Right atrium auricular region (tissue), 2 donors: Measurements from ENCODE around the gene C13orf42. TPM values are rescaled to one million over a fixed set of nuclear protein-coding genes. Genes with fewer than 3 reads are reported as not detected.

ENCODE experiments used
- DNase-seq: peaks from one replicate; pipeline ENCODE4 v3.0.0-alpha.2; 2019; ENCODE audit warnings: low spot score
- H3K27ac ChIP-seq, 2 donors: fragments of 200-600 bp; sonication (generic); 1 replicate in 1 of 2; 2 replicates in 1 of 2; pipeline ENCODE4 v1.5.1; 2016 to 2019
- H3K27me3 ChIP-seq, 2 donors: fragments of 200-600 bp; sonication (generic); one replicate each; pipeline versions ENCODE4 v1.5.1 to v1.6.0; 2017 to 2019
- H3K36me3 ChIP-seq: fragments of 200-600 bp; sonication (generic); one replicate; pipeline ENCODE4 v1.5.1; 2016
- H3K4me1 ChIP-seq, 2 donors: fragments of 200-600 bp; sonication (generic); one replicate each; pipeline versions ENCODE4 v1.5.1 to v1.6.0; 2017 to 2019
- H3K4me3 ChIP-seq, 2 donors: fragments of 200-600 bp; sonication (generic); 1 replicate in 1 of 2; 2 replicates in 1 of 2; pipeline ENCODE4 v1.5.1; 2017 to 2019; ENCODE audit warnings: mild to moderate bottlenecking in 1 of 2, moderate library complexity in 1 of 2
- H3K9me3 ChIP-seq, 2 donors: fragments of 200-600 bp; sonication (generic); one replicate each; pipeline ENCODE4 v1.5.1; 2019
- total RNA-seq, 2 donors: library from RNA; depleted of rRNA; stranded (reverse); fragments of >200 nt; gene quantifications; one replicate each; pipeline ENCODE4 v1.1.0, GENCODE V29; 2016
- TF ChIP-seq, protein P1 (sequence below), 2 donors: fragments of 200-600 bp; sonication (generic); IDR thresholded peaks; one replicate each; pipeline ENCODE4 v1.5.1; 2019; ENCODE audit warnings: antibody characterized with exemption in 2 of 2

Gene C13orf42
- total RNA-seq, 2 donors from 2014 or later: not detected

GRCh38 chr13:51155161-51155560 is 44.1 kb upstream of the C13orf42 start:
- TF ChIP-seq, protein P1, sequence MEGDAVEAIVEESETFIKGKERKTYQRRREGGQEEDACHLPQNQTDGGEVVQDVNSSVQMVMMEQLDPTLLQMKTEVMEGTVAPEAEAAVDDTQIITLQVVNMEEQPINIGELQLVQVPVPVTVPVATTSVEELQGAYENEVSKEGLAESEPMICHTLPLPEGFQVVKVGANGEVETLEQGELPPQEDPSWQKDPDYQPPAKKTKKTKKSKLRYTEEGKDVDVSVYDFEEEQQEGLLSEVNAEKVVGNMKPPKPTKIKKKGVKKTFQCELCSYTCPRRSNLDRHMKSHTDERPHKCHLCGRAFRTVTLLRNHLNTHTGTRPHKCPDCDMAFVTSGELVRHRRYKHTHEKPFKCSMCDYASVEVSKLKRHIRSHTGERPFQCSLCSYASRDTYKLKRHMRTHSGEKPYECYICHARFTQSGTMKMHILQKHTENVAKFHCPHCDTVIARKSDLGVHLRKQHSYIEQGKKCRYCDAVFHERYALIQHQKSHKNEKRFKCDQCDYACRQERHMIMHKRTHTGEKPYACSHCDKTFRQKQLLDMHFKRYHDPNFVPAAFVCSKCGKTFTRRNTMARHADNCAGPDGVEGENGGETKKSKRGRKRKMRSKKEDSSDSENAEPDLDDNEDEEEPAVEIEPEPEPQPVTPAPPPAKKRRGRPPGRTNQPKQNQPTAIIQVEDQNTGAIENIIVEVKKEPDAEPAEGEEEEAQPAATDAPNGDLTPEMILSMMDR (IDR thresholded peaks at IDR 0.05): no peak
- H3K4me3 ChIP-seq: no peak overlapping the region
- H3K36me3 ChIP-seq: no peaks in the 10 kb centered on the region
- no peaks in the 10 kb centered on the region for H3K27me3 ChIP-seq
- H3K27ac ChIP-seq: no peak overlapping the region
- DNase-seq: no peak
- H3K9me3 ChIP-seq: no peaks in the 10 kb centered on the region
- H3K4me1 ChIP-seq: no peaks in the 10 kb centered on the region

- H3K36me3 ChIP-seq: no peaks in the 10 kb centered on the region
- no peaks in the 10 kb centered on the region for H3K4me1 ChIP-seq
- no peak overlapping the region for H3K4me3 ChIP-seq
- H3K27ac ChIP-seq: no peak overlapping the region
- DNase-seq: no peak
- no peaks in the 10 kb centered on the region for H3K9me3 ChIP-seq
- H3K27me3 ChIP-seq: no peaks in the 10 kb centered on the region
- TF ChIP-seq, protein P1 (IDR thresholded peaks at IDR 0.05): no peak
Observed at GRCh38 chr13:51154029-51154555, 43.0 kb upstream of the C13orf42 start.

- no peak for DNase-seq
- TF ChIP-seq, protein P1 (IDR thresholded peaks at IDR 0.05): no peak
- no peaks in the 10 kb centered on the region for H3K9me3 ChIP-seq
- H3K27me3 ChIP-seq: no peaks in the 10 kb centered on the region
- no peaks in the 10 kb centered on the region for H3K4me1 ChIP-seq
- no peaks in the 10 kb centered on the region for H3K36me3 ChIP-seq
- no peak overlapping the region for H3K4me3 ChIP-seq
- H3K27ac ChIP-seq: no peak overlapping the region
Observed at GRCh38 chr13:51153527-51153926, 42.5 kb upstream of the C13orf42 start.

- peaks cover 0 to 4% of the 10 kb centered on the region in 2 donors for H3K27me3 ChIP-seq
- TF ChIP-seq, protein P1 (IDR thresholded peaks at IDR 0.05): no peak
- no peaks in the 10 kb centered on the region for H3K36me3 ChIP-seq
- no peak overlapping the region for H3K4me3 ChIP-seq
- no peak overlapping the region for H3K27ac ChIP-seq
- DNase-seq: no peak
- H3K9me3 ChIP-seq: no peaks in the 10 kb centered on the region
- H3K4me1 ChIP-seq: no peaks in the 10 kb centered on the region
Observed at GRCh38 chr13:51152701-51153100, 41.6 kb upstream of the C13orf42 start.

- Histone ChIP-seq H3K4me3 (no peak overlapping the region), H3K36me3 (no peaks in the 10 kb centered on the region), H3K9me3 (no peaks in the 10 kb centered on the region), H3K27me3 (peaks cover 0 to 4% of the 10 kb centered on the region in 2 donors), H3K27ac (no peak overlapping the region), H3K4me1 (no peaks in the 10 kb centered on the region)
- DNase-seq: no peak
- TF ChIP-seq, protein P1 (IDR thresholded peaks at IDR 0.05): no peak
Observed at GRCh38 chr13:51151463-51151862, 40.4 kb upstream of the C13orf42 start.

- Histone ChIP-seq H3K27me3 (peaks cover 0 to 4% of the 10 kb centered on the region in 2 donors), H3K27ac (no peak overlapping the region)
Observed at GRCh38 chr13:51148952-51149573, 38.0 kb upstream of the C13orf42 start.

More at GRCh38 chr13:51148952-51149573, 38.0 kb upstream of the C13orf42 start:
- TF ChIP-seq, protein P1 (IDR thresholded peaks at IDR 0.05): peak; percentile 37 to 77
- Histone ChIP-seq H3K4me3 (no peak overlapping the region), H3K36me3 (no peaks in the 10 kb centered on the region), H3K9me3 (no peaks in the 10 kb centered on the region), H3K4me1 (no peaks in the 10 kb centered on the region)
- peak; percentile 67 for DNase-seq
